Right renal cortex interstitium (tissue), 3 donors: Measurements from ENCODE around the gene ZNF48. TPM values are rescaled to one million over a fixed set of nuclear protein-coding genes. Genes with fewer than 3 reads are reported as not detected.
A peak's percentile ranks its signal among the peaks of the same experiment; 100 is the strongest.
"Not testable (repeated sequence)": the region's sequence is repeated elsewhere in the genome, so short reads cannot be mapped to it uniquely, and the experiment has no call there.

Source experiments
- DNase-seq, 3 donors: peaks; one replicate each; pipeline ENCODE4 v3.0.0-alpha.2; 2013; ENCODE audit warnings: low read depth in 3 of 3, low spot score in 2 of 3
- polyA plus RNA-seq, 3 donors: library from polyadenylated mRNA; unstranded; fragments of 120-200 nt; gene quantifications; one replicate each; pipeline ENCODE4 v1.2.1, GENCODE V29; 2013; ENCODE audit not compliant: insufficient read length in 3 of 3

The ZNF48 gene
- polyA plus RNA-seq, 3 donors, result 11.7 to 14.1 (median 13.0) TPM

DNA sequence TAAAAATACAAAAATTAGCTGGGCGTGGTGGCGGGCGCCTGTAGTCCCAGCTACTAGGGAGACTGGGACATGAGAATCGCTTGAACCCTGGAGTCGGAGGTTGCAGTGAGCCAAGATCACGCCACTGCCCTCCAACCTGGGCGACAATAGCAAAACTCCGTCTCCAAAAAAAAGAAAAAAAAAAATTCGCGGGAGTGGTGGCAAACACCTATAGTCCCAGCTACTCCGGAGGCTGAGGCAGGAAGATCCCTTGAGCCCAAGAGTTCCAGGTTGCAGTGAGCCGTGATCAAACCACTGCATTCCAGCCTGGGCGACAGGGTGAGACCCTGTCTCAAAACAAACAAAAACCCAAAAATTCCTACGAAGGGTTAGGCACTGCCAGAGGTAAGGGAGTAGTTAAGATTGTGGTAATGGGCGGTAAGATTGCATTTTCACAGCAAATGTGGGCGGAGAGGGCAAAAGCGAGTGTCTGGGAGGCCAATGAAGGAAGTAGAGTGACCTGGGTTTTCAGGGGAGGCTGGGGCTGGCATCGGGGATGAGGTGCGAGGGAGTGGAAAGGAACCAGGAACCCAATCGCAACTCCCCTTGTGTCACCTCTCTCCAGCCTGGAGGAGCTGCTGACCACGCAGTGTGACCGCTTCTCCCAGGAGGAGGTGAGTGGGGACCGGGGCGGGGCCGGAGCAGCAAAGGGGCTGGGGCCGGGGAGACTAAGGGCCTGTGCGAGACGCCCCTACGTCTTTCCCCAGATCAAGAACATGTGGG, 18.0 kb upstream of the ZNF48 start:
- peak in 1 of 3 donors; percentile 50 for DNase-seq

DNA sequence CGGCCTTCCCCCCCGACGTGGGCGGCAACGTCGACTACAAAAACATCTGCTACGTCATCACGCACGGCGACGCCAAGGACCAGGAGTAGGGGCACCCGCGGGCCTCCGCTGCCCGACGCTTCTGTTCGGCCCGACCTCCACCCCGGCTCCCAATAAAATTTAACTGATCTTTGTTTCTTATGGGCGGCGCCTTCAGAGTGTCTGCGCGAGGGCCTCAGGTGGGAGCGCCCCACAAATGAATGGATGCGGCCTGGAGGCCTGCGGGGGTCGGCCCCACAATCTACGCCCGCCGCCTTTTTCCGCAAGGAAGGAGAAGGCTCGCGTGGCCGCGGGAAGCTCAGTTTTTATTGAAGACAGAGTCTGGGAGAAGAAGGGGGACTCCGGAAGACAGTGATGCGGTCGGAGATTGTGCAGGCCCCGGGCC, 17.4 kb upstream of the ZNF48 start:
- peak in 2 of 3 donors; percentile 80 for DNase-seq

DNA sequence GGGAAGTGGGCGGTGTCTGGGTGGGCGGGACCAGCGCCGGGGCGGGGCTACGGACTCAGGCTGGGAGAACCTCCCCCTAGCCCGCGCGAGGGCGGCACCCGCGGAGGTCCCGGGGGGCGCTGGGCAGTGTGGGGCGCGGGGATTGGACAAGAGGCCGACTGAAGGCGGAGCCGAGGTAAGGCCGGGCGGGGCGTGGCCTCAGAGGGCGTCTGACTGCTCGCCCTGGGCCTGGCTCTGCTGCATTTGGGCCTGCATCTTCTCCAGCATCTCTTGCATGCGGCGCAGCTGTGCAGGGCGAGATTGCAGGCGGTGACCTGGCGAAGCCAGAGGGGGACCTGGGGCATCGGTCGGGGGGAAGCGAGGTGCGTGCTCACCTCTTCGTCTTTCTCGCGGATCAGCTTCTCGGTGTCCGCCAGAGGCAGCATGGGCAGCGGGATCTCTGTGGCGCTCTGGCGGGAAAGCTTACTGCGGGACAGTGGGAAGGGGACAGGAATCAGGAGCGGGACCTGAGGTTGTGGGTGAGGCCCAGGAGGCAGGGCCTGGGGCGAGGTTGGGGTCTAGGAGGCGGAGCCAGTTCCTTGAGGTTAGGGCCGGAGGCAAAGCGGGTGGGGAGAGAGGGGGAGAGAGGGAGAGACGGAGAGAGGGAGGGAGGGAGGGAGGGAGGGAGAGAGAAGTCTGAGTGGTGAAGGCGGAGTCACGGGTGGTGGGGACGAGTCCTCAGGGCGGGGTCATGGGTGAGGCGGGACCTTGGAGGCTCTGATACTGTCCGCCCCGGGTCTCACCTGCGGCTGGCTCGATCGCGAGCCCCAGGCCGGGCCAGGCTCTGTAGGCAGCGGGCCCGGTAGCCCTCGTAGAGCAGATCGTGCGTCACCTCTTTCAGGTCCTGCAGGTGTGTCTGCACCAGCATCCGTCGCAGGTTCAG, 16.7 kb upstream of the ZNF48 start:
- DNase-seq, result peak; percentile 86 to 96 (median 94)

DNA sequence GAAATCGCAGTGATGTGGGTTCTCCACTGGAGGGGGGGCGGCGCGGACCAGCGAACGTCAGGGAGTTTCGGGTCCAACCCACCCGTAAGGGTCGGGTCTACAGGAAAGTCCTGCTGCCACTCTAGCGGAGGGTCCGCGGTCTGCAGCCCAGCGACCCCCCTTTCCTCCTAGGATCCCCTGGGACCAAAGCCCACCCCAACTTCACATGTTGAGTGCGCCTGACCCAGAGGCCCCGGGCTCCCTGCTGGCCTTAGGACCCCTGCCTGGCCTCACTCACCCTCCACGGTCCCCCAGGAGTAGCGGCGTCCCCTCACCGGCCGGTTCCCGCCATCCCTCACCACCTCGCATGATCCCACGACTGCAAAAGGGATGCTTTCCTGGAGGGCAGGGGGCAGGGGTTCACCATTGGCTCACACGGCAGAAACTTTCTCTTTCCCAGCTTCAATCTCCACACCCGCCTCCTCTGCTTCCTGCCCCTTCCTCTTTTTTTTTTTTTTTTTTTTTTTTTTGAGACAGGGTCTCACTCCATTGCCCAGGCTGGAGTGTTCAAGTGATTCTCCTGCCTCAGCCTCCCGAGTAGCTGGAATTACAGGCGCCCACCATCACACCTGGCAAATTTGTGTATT, 15.9 kb upstream of the ZNF48 start:
- DNase-seq, result no peak

DNA sequence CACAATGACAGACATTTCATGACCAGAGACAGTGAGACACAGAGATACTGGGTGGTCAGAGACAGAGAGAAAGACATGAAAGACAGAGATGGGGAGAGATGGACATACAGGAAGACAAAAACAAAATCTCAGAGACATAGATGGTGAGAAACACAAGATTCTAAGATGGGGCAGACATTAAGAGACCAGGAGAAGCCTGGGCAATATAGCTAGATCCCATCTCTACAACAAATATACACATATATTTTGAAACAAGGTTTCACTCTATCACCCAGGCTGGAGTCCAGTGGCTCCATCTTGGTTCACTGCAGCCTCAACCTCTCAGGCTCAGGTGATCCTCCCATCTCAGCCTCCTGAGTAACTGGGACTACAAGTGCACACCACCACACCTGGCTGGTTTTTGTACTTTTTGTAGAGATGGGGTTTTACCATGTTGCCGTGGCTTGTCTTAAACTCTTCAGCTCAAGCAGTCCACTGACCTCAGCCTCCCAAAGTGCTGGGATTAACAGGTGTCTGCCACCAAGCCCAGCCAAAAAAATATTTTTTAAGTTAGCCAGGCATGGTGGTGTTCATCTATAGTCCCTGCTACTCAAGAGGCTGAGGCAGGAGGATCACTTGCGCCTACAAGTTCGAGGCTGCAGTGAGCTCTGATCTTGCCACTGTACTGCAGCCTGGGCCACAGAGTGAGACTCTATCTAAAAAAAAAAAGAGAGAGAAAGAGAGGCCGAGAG, 15.0 kb upstream of the ZNF48 start:
- no peak for DNase-seq

DNA sequence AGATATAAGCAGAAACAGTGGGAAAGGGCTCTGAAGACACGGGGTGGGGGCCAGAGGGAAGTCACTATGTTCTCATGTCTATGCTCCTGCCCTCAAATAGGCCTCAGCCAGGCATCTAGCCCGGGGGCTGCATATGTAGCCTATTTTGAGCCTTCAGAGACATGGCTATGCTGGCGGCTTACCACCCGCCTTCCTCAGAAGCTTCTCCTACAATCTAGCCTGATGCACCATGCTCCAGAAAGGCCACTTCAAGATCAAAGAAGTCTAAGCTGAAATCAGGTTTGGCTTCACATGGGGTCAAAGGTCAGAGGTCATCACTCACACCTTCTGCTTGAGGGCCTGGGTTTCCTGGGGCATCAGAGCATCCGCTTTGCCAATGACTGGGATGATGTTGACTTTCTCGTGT, 14.4 kb upstream of the ZNF48 start:
- DNase-seq, result no peak

DNA sequence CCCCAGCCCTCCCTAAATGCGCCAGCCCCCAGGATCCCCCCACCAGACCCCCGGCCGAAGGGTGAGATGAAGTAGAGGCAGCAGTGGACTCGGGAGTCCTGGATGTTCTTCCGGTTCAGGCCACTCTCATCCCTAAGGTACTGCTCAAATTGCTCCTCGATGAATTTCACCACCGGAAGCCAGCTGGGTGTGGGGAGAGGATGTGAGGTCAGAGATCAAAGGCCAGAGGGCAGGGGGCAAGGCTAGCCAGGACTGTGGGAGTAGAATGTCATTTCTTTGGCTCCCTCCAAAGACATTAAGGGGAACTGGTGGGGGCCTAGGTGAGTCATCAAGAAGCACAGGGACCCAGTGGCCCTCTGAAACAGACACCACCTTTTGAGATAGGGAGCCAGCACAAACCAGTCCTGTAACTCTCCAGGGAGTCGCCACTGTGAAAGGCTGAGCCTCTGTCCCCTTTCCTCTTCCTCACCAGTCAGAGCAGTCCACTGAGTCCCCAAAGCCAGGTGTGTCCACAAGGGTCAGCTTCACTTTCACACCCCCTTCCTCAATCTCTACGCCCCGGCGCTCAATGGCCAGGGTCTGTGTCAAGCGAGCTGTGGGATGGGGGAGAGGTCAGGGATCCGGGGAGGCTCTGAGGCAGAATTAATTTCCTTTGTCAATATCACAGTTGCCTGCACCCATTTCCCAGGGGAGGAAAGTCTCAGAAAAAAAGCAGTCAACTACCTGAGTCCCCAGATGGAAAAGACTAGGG, 13.8 kb upstream of the ZNF48 start:
- no peak for DNase-seq

GRCh38 chr16:30382111-30382881, 12.9 kb upstream of the ZNF48 start, which contains the start of gene SEPTIN1:
SEPTIN1 (minus strand) TSS chr16:30382561; CDS start chr16:30382542, 19 bp downstream.
- no peak for DNase-seq

DNA sequence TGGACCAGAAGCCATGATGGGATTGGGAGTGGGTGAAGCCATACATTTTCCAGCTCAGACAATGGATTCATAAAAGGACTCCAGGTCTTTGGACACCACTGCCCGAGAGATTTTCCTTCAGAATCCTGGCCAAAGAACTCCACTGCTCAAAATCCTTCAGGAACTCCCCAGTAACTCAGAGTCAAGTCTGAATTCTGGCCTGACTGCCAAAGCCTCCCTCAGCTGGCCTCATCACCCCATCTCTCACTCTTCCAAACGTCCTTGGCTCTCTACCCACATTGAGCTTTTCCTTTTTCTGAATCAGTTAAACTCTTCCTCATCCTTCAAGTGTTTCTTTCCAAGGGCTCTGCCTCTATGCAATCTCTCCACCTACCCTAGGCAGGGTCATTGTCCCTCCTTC, 11.7 kb upstream of the ZNF48 start:
- no peak for DNase-seq

DNA sequence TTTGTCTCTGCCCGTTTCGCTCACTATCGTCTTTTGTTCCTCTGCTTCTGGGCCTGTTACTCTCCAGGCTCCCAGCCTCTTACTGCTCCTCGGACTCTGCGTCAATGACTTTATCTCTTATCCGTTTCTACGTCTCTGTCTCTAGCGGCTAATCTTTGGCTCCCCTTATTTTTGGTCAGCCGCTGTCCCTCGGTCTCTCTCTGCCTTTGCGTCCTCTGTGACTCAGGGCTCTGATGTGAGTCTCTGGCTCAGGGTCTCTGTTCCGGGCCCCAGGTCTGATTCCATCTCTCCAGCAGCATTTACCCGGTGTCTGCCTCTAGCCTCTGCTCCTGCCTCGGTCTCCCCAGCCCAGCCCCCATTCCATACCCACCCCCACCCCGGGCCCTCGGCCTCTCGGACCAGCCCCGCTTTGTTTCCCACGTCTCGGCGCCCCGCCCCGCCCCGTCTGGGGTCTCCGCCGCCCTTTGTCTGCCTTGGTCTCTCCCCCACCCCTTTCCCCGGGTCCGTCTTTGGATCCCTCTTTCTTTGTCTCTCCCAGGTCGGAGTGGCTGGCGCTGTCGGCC, 547 bp upstream of the ZNF48 start:
- DNase-seq, result no peak

DNA sequence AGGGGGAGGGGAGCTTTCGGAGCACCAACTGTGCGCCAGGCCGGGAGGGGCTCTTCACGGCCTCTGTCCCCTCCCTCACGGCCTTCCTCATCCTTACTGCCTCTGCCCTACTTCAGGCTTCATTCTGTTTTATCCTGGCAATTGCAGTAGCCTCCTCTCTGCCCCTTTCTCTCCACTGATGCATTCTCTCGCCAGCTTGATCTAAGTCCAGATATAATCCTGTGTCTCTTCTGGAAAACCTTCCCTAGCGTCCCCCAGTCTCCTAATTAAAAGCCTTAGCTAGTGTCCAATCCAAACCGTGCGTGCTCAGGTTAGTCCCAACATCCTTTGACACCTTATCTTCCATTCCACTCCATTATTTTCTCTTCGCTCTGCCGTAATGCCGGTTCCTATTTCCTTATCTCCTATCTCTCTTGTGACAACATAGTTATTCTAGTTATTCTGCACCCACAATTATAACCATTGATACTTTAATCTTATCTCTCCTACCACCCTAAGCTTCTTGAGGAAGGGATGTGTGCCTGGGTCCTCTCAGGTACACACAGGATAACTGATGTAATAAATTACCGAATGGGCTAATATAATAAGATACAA, 869 bp downstream of the ZNF48 start:
- no peak for DNase-seq

GRCh38 chr16:30396627-30397026, 1.4 kb downstream of the ZNF48 start:
- DNase-seq, result not testable (repeated sequence)

GRCh38 chr16:30397056-30397455, 1.8 kb downstream of the ZNF48 start:
- no peak for DNase-seq

- no peak for DNase-seq
These were observed 2.8 kb downstream of the ZNF48 start for GRCh38 chr16:30397776-30398660.

DNA sequence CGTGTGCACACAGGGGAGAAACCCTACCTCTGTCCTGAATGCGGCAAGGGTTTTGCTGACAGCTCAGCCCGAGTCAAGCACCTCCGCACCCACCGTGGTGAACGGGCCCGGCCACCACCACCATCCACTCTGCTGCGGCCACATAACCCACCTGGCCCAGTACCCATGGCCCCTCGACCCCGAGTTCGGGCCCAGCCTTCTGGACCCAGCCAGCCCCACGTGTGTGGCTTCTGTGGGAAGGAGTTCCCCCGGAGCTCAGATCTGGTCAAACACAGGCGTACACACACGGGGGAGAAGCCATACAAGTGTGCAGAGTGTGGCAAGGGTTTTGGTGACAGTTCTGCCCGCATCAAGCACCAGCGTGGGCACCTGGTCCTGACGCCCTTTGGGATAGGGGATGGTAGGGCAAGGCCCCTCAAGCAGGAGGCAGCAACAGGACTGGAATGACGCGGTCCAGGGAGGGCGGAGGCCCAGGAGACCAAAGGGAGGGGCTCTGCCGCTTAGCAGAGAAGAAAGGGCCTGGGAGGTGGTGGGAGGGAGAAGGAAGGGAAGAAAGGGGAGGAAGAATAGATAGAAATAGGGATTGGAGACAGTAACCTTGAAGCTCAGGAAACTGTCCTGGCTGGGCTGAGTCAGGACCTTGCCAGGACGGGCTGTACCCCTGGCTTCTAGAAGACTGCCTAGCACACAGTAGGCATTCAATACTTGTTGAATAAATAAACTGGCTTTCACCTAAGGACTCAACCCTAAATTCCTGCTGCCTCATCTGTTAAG, 3.6 kb downstream of the ZNF48 start:
- no peak for DNase-seq

- DNase-seq, result no peak
These were observed 4.4 kb downstream of the ZNF48 start for GRCh38 chr16:30399435-30400186.
